Adrenal gland (tissue), 5 donors: ENCODE results near the gene PKP3.

ENCODE experiments used
- CTCF ChIP-seq, 6 experiments: fragments of 450-650 bp in 4 of 6; fragments of 200-600 bp in 2 of 6; sonication (generic) in 1 of 6; IDR thresholded peaks; 1 replicate in 5 of 6; 2 replicates in 1 of 6; pipeline versions ENCODE4 v1.5.1 to v1.8.0; 2016 to 2021; ENCODE audit warnings: antibody characterized with exemption in 6 of 6, mild to moderate bottlenecking in 2 of 6, moderate library complexity in 1 of 6
- POLR2A ChIP-seq, 2 donors: fragments of 450-650 bp; IDR thresholded peaks; one replicate each; pipeline ENCODE4 v1.6.1; 2017; ENCODE audit warnings: antibody characterized with exemption in 2 of 2, mild to moderate bottlenecking in 2 of 2, moderate library complexity in 1 of 2
- donor health status: DM: no; HTN: no; CAD: no.

DNA sequence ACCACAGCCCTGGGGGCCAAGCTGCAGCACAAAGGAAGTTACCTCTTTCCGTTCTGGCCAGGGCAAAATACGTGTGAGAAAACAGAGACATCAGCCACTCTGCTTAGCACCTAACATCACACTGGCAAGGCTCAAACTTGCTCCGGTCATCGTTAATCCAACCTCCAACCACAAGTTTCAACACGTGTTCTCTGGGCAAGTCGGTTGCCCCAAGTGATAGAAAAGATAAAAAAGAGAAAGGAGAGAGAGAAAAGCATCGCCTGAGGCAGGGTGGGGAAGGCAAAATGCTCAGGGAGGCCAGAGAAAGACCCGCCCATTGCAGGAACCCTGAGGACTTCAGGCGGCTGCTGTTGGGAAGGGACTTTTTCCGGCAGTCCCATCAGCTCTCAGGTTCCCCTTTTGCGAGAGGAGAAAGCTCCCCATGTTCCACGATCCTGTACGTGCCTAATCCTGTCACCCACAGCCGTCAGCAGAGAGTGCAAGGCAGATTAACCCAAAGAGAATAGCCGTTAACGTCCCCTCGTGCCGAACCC is 43.2 kb upstream of the PKP3 start:
- TF ChIP-seq CTCF (IDR thresholded peaks at IDR 0.05) = no peak
- TF ChIP-seq POLR2A (IDR thresholded peaks at IDR 0.05) = no peak
